ENCODE measurements around the gene GABARAP. TPM values are rescaled to one million over a fixed set of nuclear protein-coding genes. Genes with fewer than 3 reads are reported as not detected.

GABARAP gene
- total RNA-seq, 4 donors from 2014 or later: 350 to 658 (median 462) TPM

GRCh38 chr17:7283471-7284216 lies 41.4 kb upstream of the GABARAP start:
- TF ChIP-seq CTCF (IDR thresholded peaks at IDR 0.05; ENCODE audit: low read depth): no peak

- no peak for TF ChIP-seq CTCF (IDR thresholded peaks at IDR 0.05; ENCODE audit: low read depth)
Measured at GRCh38 chr17:7282752-7283321, 40.6 kb upstream of the GABARAP start.

- no peak for TF ChIP-seq CTCF (IDR thresholded peaks at IDR 0.05; ENCODE audit: low read depth)
Measured at GRCh38 chr17:7281953-7282751, 39.9 kb upstream of the GABARAP start.

- no peak for TF ChIP-seq CTCF (IDR thresholded peaks at IDR 0.05; ENCODE audit: low read depth)
Measured at GRCh38 chr17:7281074-7281952, 39.1 kb upstream of the GABARAP start, which contains the start of gene SLC2A4. Gene SLC2A4 (plus strand): TSS chr17:7281718. CDS start chr17:7281935, 217 bp downstream.

GRCh38 chr17:7280519-7281073 lies 38.3 kb upstream of the GABARAP start:
- no peak for TF ChIP-seq CTCF (IDR thresholded peaks at IDR 0.05; ENCODE audit: low read depth)

- TF ChIP-seq CTCF (IDR thresholded peaks at IDR 0.05; ENCODE audit: low read depth): no peak
Measured at GRCh38 chr17:7279448-7279847, 37.2 kb upstream of the GABARAP start.
